Peyer's patch (tissue), 4 donors: ENCODE results near the gene SMOC1. TPM values are rescaled to one million over a fixed set of nuclear protein-coding genes. Genes with fewer than 3 reads are reported as not detected.

ENCODE experiments used
- DNase-seq, 3 donors: peaks; one replicate each; pipeline ENCODE4 v3.0.0-alpha.2; 2017 to 2019
- H3K27ac ChIP-seq, 4 donors: fragments of 200-600 bp; sonication (generic); one replicate each; pipeline ENCODE4 v1.5.1; 2016 to 2019
- H3K27me3 ChIP-seq, 2 donors: fragments of 200-600 bp; sonication (generic); one replicate each; pipeline ENCODE4 v1.5.1; 2019
- H3K36me3 ChIP-seq, 3 donors: fragments of 200-600 bp; sonication (generic); one replicate each; pipeline ENCODE4 v1.5.1; 2016 to 2019
- H3K4me1 ChIP-seq, 4 donors: fragments of 200-600 bp; sonication (generic); one replicate each; pipeline ENCODE4 v1.5.1; 2016 to 2019
- H3K4me3 ChIP-seq, 4 donors: fragments of 200-600 bp; sonication (generic); 1 replicate in 3 of 4; 2 replicates in 1 of 4; pipeline ENCODE4 v1.5.1; 2016 to 2019; ENCODE audit warnings: mild to moderate bottlenecking in 1 of 4
- H3K9me3 ChIP-seq, 4 donors: fragments of 200-600 bp; sonication (generic); one replicate each; pipeline ENCODE4 v1.5.1; 2016 to 2019; ENCODE audit warnings: mild to moderate bottlenecking in 1 of 4
- POLR2A ChIP-seq, 2 donors: fragments of 450-650 bp; IDR thresholded peaks; one replicate each; pipeline ENCODE4 v1.5.1; 2017; ENCODE audit warnings: antibody characterized with exemption in 2 of 2, mild to moderate bottlenecking in 2 of 2, moderate library complexity in 2 of 2
- total RNA-seq, 4 donors: library from RNA; depleted of rRNA; stranded (reverse); fragments of >200 nt; gene quantifications; one replicate each; pipeline ENCODE4 v1.1.0, GENCODE V29; 2016
- TF ChIP-seq, protein P1 (sequence below), 6 experiments: fragments of 450-650 bp in 4 of 6; fragments of 200-600 bp in 2 of 6; sonication (generic) in 1 of 6; IDR thresholded peaks; one replicate each; pipeline ENCODE4 v1.5.1; 2017 to 2019; ENCODE audit warnings: antibody characterized with exemption in 6 of 6, mild to moderate bottlenecking in 3 of 6, moderate library complexity in 1 of 6

Gene SMOC1
- total RNA-seq, 4 donors from 2014 or later = 0.35 to 0.54 (median 0.38) TPM; not detected in 1

DNA sequence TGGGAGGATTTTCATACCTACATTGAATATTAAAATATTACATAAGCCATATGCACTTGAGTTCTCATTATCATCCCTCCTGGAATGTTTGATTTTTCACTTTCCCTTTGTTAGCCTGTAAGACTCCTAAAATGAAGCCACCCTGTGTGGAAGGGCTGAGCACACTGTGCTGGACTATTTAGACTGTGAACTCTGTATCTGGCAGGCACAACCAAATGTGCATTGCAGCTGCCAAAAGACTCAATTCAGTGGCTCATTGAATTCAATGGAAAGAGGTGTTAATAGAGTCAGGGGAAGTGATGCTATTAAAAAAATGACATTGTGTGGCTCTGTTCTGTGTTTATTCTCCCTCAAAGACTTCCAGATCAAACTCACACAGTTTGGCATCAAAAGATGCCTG lies 111.1 kb downstream of the SMOC1 start:
- Histone ChIP-seq H3K9me3 (no peaks in the 10 kb centered on the region), H3K36me3 (no peaks in the 10 kb centered on the region), H3K4me3 (no peak overlapping the region), H3K27ac (no peak overlapping the region), H3K27me3 (no peaks in the 10 kb centered on the region), H3K4me1 (no peaks in the 10 kb centered on the region)
- TF ChIP-seq POLR2A (IDR thresholded peaks at IDR 0.05) = no peak
- TF ChIP-seq, protein P1, sequence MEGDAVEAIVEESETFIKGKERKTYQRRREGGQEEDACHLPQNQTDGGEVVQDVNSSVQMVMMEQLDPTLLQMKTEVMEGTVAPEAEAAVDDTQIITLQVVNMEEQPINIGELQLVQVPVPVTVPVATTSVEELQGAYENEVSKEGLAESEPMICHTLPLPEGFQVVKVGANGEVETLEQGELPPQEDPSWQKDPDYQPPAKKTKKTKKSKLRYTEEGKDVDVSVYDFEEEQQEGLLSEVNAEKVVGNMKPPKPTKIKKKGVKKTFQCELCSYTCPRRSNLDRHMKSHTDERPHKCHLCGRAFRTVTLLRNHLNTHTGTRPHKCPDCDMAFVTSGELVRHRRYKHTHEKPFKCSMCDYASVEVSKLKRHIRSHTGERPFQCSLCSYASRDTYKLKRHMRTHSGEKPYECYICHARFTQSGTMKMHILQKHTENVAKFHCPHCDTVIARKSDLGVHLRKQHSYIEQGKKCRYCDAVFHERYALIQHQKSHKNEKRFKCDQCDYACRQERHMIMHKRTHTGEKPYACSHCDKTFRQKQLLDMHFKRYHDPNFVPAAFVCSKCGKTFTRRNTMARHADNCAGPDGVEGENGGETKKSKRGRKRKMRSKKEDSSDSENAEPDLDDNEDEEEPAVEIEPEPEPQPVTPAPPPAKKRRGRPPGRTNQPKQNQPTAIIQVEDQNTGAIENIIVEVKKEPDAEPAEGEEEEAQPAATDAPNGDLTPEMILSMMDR (IDR thresholded peaks at IDR 0.05) = no peak
- DNase-seq = no peak

DNA sequence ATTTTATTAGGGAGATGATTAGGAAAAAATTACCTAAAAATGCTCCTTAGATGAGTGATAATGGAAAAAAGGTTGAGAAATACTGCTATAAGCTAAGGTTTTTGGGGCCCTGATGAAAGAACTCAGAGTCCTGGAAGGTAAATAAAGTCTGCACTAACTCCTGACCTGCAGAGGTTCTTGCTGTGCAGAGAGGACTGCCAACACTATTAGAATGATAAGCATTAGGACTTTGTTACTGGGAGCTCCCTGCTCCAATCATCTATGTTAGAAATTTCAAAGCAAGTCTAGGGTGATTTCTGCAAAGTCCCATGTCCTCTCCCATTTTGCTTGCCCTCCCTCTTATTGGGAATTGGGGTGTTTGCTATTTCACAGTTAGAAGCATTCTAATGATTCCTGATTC lies 112.2 kb downstream of the SMOC1 start:
- Histone ChIP-seq H3K9me3 (no peaks in the 10 kb centered on the region), H3K27me3 (no peaks in the 10 kb centered on the region), H3K27ac (no peak overlapping the region), H3K4me1 (no peaks in the 10 kb centered on the region), H3K4me3 (no peak overlapping the region), H3K36me3 (no peaks in the 10 kb centered on the region)
- TF ChIP-seq, protein P1 (IDR thresholded peaks at IDR 0.05) = no peak
- TF ChIP-seq POLR2A (IDR thresholded peaks at IDR 0.05) = no peak
- no peak for DNase-seq

DNA sequence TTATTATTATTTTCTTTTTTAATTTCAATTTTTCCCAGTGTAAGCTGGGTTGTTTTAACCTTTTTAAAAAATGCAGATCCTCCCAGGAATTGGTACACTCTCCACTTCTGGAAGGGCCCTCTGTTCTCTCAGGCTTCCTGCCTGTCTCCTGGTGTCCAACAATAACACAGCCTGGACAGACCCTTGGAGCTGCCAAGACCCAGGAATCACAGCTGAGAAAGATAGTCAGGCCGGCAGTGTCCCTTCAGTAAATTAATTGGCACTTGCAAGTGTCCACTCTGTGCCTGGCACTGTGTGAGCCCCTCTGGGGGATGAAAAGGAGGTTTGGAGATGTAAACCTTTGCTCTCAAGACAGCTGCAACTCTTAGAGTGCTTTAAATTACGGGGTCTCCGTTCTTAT lies 113.3 kb downstream of the SMOC1 start:
- no peaks in the 10 kb centered on the region for H3K4me1 ChIP-seq
- H3K27ac ChIP-seq = no peak overlapping the region
- no peaks in the 10 kb centered on the region for H3K36me3 ChIP-seq
- H3K9me3 ChIP-seq = no peaks in the 10 kb centered on the region
- no peaks in the 10 kb centered on the region for H3K27me3 ChIP-seq
- TF ChIP-seq, protein P1 (IDR thresholded peaks at IDR 0.05) = no peak
- TF ChIP-seq POLR2A (IDR thresholded peaks at IDR 0.05) = no peak
- DNase-seq = no peak
- no peak overlapping the region for H3K4me3 ChIP-seq

DNA sequence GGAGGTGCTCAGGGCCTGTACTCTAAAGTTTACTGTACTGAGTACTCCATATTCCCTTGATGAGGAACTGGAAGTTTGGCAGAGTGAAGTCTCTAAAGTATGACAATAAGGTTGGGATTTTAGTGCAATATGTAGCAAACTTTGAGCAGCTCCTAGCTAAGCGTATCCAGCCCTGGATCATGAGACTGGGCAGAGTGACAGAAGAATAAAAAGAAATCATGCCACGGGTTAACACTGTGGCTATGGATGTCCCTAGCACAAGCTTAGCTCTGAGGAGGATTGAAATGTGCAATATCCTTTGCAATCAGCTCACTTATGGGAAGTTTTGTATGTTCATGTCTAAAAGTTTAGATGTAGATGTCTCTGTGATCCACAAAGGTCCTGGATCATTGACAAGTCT lies 114.1 kb downstream of the SMOC1 start:
- Histone ChIP-seq H3K4me3 (no peak overlapping the region), H3K4me1 (no peaks in the 10 kb centered on the region), H3K36me3 (no peaks in the 10 kb centered on the region), H3K27me3 (no peaks in the 10 kb centered on the region), H3K27ac (no peak overlapping the region), H3K9me3 (no peaks in the 10 kb centered on the region)
- DNase-seq = no peak
- TF ChIP-seq, protein P1 (IDR thresholded peaks at IDR 0.05) = no peak
- no peak for TF ChIP-seq POLR2A (IDR thresholded peaks at IDR 0.05)

DNA sequence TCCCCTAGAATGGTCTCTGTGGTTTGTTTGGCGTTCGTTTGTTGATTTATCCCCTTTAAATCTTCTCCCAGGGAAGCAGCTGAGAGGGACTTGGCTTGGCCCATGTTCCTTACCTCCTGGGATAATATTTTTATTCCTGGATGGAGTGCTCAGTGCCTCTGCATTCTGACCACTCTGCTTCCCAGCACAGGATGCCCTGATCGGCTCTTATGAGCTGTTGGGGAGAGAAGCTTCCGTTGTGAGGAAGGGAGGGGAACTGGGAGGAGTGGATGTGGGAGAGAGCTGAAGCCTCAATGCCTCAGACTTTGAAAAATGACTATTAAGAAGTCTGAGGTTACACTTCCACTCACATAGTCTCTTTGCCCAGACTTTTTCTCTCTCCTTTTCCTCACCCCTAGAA lies 114.8 kb downstream of the SMOC1 start:
- no peak overlapping the region for H3K4me3 ChIP-seq
- H3K9me3 ChIP-seq = no peaks in the 10 kb centered on the region
- no peaks in the 10 kb centered on the region for H3K4me1 ChIP-seq
- H3K27ac ChIP-seq = no peak overlapping the region
- H3K27me3 ChIP-seq = no peaks in the 10 kb centered on the region
- TF ChIP-seq POLR2A (IDR thresholded peaks at IDR 0.05) = no peak
- TF ChIP-seq, protein P1 (IDR thresholded peaks at IDR 0.05) = no peak
- no peak for DNase-seq
- H3K36me3 ChIP-seq = no peaks in the 10 kb centered on the region

DNA sequence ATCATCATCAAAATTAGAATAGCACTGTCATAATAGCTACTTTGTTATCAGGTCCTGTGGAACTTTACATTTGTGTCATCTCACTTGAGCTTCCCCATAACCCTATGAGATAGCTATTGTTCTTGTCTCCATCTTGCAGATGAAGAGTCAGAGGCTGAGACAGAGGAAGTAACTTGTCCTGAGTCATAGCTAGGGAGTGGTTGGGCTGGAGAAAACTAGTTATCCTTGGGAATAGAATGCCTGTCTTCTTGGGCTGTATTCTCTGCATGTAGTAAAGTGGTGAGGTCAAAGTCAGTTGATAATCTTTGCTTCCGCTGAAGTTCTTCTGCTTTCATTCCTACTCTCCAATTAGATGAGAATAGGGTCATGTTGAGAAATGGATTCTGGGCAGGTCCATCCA lies 117.0 kb downstream of the SMOC1 start:
- no peaks in the 10 kb centered on the region for H3K36me3 ChIP-seq
- no peak for DNase-seq
- no peak overlapping the region for H3K4me3 ChIP-seq
- H3K27ac ChIP-seq = no peak overlapping the region
- H3K4me1 ChIP-seq = no peaks in the 10 kb centered on the region
- TF ChIP-seq, protein P1 (IDR thresholded peaks at IDR 0.05) = no peak
- no peak for TF ChIP-seq POLR2A (IDR thresholded peaks at IDR 0.05)
- no peaks in the 10 kb centered on the region for H3K27me3 ChIP-seq
- no peaks in the 10 kb centered on the region for H3K9me3 ChIP-seq
